ENCODE results near the gene MAGI2. TPM values are rescaled to one million over a fixed set of nuclear protein-coding genes. Genes with fewer than 3 reads are reported as not detected.

The MAGI2 gene
- total RNA-seq, 1 donor from 2014 or later = 3.6 TPM

DNA sequence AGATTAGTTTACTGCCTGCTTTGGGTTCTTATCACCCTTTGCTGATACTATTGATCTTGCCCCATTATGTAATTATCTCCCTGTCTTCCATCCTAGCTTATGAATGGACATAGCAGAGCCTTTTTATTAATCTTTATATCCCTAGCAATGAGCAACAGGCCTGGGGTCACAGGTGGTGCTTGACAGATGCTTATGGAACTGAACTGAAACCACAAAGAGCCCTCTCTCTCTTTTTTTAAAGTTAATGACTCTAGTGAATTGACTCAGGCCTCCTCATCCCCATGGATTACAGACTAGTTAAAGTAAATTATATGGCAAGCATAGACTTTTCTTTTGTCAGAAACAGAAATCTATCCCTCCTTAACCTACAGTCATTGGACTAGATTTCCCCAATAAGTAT lies 1389.7 kb downstream of the MAGI2 start:
- intact Hi-C loops (cut with micrococcal nuclease) = no loop called here
- ATAC-seq (no peak), DNase-seq (no peak)

- no peak for ATAC-seq
- intact Hi-C loops (cut with micrococcal nuclease) = no loop called here
- no peak for DNase-seq
Measured at GRCh38 chr7:78062214-78062613, 1391.3 kb downstream of the MAGI2 start.

DNA sequence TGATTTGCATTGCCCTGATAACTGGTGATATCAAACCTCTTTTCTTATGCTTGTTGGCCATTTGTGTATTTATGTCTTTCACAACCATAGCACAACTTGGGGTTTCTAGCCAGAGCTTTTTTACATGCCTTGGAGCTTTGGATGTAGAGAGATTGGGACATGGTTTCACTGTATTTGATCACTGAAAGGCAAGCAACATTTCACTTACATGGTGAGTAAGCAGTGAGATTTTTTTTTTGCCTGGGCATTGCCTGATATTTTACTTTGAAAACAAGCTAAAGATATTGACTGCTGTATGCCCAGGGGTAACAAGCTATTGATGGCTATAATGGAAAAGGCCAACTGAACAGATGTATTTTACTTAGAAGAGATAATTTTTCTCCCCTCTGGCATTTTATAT lies 1395.9 kb downstream of the MAGI2 start:
- intact Hi-C loops (cut with micrococcal nuclease) = no loop called here
- DNase-seq (no peak), ATAC-seq (no peak)

GRCh38 chr7:78055599-78055998 lies 1397.9 kb downstream of the MAGI2 start:
- ATAC-seq (no peak), DNase-seq (no peak)
- intact Hi-C loops (cut with micrococcal nuclease) = no loop called here

- intact Hi-C loops (cut with micrococcal nuclease) = no loop called here
- DNase-seq = no peak
- no peak for ATAC-seq
Measured at GRCh38 chr7:78055001-78055573, 1398.4 kb downstream of the MAGI2 start.

GRCh38 chr7:78052112-78052511 lies 1401.4 kb downstream of the MAGI2 start:
- intact Hi-C loops (cut with micrococcal nuclease) = no loop called here
- DNase-seq = no peak
- no peak for ATAC-seq

DNA sequence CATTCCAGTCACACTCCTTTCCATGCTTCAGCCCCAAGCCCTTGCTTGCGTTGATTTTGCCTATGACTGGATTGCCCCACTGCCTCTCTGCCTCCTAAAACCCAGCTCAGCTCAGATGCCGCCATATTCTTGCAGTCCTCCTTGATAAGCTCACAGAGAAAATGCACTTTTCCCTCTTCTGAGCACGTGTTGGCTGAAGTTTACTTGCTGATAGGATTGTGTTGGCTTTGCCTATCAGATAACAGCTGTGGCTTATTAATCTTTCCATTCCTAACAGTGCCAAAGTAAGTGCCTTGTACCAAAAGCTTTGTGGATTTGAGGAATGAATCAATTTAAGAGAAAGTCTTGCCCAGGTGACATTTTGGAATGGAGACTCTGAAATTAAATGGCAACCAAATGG lies 1405.7 kb downstream of the MAGI2 start:
- no peak for DNase-seq
- no peak for ATAC-seq
- intact Hi-C loops (cut with micrococcal nuclease) = no loop called here

DNA sequence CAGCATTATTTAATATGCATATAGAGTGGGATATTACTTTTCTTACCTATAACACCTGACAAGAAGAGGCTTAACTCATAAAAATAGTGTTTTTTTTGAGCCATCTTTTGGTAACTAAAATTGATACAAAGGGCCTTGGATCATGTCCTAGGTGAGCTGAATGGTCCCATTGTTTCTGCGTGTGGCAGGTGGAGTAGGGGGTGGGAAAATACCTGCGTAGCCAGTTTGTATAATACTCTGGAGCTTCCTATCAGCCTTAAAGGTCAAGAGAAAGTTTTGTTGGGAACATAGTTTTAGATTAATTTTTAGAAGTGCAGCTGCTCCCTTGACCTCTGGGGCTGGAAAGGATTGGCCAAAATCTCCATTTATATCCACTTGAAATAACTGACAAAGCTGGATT lies 1410.3 kb downstream of the MAGI2 start:
- ATAC-seq (no peak), DNase-seq (no peak)
- intact Hi-C loops (cut with micrococcal nuclease) = no loop called here

- no peak for ATAC-seq
- no peak for DNase-seq
- intact Hi-C loops (cut with micrococcal nuclease) = no loop called here
Measured at GRCh38 chr7:78041423-78041822, 1412.0 kb downstream of the MAGI2 start.

- DNase-seq (peak; percentile 49), ATAC-seq (peak; percentile 60)
- intact Hi-C loops (cut with micrococcal nuclease) = no loop called here
Measured at GRCh38 chr7:78039790-78040776, 1413.4 kb downstream of the MAGI2 start.

DNA sequence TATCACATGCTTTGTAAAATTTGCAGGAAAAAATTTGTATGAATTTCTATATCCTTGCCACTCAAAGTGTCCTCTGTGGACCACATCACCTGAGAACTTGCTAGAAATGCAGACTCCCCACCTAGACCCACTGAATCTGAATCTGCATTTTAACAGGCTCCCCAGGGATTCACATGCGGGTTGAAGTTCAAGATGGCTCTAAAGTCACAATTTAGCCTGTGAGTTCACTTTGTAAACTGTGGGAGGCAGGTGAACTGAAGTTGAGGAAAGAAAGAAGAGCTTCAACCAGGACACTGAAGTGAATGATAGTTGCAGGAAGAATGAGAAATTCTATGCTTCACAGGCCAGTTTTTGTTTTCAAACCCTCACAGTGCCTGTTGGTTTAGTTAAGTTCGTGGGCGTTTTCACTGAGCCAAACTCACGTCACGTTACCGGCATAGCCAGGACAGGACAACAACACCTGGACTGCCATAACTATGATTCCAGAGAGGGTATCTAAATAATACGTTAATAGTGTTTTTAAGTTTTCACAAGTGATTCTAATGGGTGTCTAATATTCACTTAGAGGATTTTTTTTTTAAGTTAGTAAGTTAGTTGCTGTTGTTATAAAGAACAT lies 1414.9 kb downstream of the MAGI2 start:
- no peak for ATAC-seq
- intact Hi-C loops (cut with micrococcal nuclease) = no loop called here
- no peak for DNase-seq

DNA sequence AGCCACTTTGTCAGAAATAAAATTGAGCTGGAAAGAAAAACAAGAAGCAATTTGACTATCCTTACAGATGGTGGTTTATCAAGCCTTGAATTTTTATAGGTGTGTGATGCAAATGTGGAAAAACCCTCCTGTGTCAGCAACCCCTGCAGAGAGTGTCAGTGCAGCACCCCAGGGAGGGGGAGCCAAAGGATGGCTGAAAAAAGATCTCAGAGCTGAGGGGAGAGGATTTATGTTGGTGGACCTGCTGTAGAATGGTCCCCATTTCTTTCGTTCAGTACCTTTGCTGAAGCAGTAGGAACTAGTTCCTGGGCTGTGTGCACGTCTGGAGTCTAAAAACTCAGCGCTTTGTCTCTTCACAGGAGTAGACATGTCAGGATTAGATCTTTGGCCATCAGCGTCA lies 1415.9 kb downstream of the MAGI2 start:
- ATAC-seq (no peak), DNase-seq (no peak)
- intact Hi-C loops (cut with micrococcal nuclease) = no loop called here

- intact Hi-C loops (cut with micrococcal nuclease) = no loop called here
- no peak for ATAC-seq
- DNase-seq = no peak
Measured at GRCh38 chr7:78033410-78033809, 1420.1 kb downstream of the MAGI2 start.

DNA sequence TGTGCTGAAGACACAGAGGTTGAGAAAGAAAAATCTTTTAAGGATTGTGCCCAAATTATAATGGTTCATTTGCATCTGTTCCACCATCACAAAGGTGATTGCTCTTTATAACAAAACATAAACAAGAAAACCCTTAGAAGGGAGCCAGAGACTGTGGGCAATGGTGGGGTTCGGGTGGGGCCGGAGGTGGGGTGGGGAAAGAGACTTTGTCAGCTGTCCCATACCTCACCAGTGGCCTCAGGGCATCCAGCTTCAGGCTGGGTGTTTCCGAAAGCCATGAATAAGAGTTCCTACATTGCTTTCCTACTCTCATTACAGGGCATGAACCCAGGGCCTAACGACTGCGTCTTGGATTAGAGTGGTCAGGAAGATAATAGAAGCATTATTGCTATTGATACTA lies 1427.0 kb downstream of the MAGI2 start:
- DNase-seq (no peak), ATAC-seq (no peak)
- intact Hi-C loops (cut with micrococcal nuclease) = no loop called here

DNA sequence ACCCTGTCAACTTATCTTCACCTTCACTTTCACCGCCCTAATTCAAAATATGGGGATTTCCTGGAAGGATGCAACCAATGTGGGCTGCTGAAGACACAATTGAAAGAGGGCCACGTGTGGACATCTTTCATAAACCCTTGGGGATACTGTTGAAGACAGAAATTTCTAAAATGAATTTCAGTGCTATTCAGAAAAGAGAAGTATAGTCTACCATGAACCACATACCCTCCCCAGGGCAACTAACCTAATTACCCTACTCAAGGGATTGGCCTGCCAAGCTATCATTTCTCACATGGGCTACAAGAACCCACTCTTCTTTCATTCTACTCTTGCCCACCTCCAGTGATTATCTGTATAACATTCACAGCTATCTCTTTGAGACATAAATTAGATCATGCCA lies 1428.9 kb downstream of the MAGI2 start:
- no peak for ATAC-seq
- DNase-seq = no peak
- intact Hi-C loops (cut with micrococcal nuclease) = no loop called here

- intact Hi-C loops (cut with micrococcal nuclease) = no loop called here
- ATAC-seq (no peak), DNase-seq (no peak)
Measured at GRCh38 chr7:78023191-78023590, 1430.3 kb downstream of the MAGI2 start.

DNA sequence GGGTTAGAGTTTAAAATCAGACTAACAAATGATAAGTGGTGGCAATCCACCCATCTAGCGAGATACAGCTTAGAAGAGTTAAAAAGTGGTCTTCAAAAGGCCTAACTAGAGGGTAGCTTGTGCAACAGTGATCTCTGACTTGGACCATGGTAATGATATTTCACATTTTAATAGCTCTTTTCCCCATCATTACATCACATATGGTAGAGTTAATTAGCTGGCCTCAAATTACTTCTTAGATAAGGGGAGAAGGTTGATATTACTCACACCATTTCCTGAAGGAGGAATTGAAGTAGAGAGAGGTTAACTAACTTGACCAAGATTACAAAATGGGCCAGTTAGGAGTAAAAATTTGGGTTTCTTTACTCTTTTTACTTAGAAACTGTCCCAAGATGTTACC lies 1431.3 kb downstream of the MAGI2 start:
- DNase-seq (no peak), ATAC-seq (no peak)
- intact Hi-C loops (cut with micrococcal nuclease) = no loop called here

- ATAC-seq (no peak), DNase-seq (no peak)
- intact Hi-C loops (cut with micrococcal nuclease) = no loop called here
Measured at GRCh38 chr7:78020874-78021249, 1432.6 kb downstream of the MAGI2 start.

GRCh38 chr7:78020136-78020873 lies 1433.2 kb downstream of the MAGI2 start:
- intact Hi-C loops (cut with micrococcal nuclease) = no loop called here
- no peak for DNase-seq
- ATAC-seq = peak; percentile 82

Measured in left ventricle myocardium superior (tissue), 1 donor.